Measurements from ENCODE around the gene CRIP2. TPM values are rescaled to one million over a fixed set of nuclear protein-coding genes. Genes with fewer than 3 reads are reported as not detected.
A peak's percentile ranks its signal among the peaks of the same experiment; 100 is the strongest.

The CRIP2 gene
- total and polyA plus RNA-seq, 9 of the 15 experiments (the other 6 are each of a cell fraction or from before 2014, with no cell fraction given) = 0.18 to 2.0 (median 0.69) TPM; not detected in 1

GRCh38 chr14:105473677-105474482, 741 bp upstream of the CRIP2 start (continued):
- 0 out of 2 replicates have a peak, but pooled peaks have one; percentile 16 for TF ChIP-seq MAX (CRISPR knock-in tag; IDR thresholded peaks at IDR 0.05)
- TF ChIP-seq, protein P1, sequence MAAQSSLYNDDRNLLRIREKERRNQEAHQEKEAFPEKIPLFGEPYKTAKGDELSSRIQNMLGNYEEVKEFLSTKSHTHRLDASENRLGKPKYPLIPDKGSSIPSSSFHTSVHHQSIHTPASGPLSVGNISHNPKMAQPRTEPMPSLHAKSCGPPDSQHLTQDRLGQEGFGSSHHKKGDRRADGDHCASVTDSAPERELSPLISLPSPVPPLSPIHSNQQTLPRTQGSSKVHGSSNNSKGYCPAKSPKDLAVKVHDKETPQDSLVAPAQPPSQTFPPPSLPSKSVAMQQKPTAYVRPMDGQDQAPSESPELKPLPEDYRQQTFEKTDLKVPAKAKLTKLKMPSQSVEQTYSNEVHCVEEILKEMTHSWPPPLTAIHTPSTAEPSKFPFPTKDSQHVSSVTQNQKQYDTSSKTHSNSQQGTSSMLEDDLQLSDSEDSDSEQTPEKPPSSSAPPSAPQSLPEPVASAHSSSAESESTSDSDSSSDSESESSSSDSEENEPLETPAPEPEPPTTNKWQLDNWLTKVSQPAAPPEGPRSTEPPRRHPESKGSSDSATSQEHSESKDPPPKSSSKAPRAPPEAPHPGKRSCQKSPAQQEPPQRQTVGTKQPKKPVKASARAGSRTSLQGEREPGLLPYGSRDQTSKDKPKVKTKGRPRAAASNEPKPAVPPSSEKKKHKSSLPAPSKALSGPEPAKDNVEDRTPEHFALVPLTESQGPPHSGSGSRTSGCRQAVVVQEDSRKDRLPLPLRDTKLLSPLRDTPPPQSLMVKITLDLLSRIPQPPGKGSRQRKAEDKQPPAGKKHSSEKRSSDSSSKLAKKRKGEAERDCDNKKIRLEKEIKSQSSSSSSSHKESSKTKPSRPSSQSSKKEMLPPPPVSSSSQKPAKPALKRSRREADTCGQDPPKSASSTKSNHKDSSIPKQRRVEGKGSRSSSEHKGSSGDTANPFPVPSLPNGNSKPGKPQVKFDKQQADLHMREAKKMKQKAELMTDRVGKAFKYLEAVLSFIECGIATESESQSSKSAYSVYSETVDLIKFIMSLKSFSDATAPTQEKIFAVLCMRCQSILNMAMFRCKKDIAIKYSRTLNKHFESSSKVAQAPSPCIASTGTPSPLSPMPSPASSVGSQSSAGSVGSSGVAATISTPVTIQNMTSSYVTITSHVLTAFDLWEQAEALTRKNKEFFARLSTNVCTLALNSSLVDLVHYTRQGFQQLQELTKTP (IDR thresholded peaks at IDR 0.05; ENCODE audit: low read depth in 1 of 2, partially characterized antibody in 2 of 2) = no peak
- TF ChIP-seq CCNT2 (IDR thresholded peaks at IDR 0.05; ENCODE audit: borderline replicate concordance, extremely low read depth, insufficient read length, low read depth, low read length) = peak; percentile 43
- no peak for TF ChIP-seq KDM4B (IDR thresholded peaks at IDR 0.05; ENCODE audit: borderline replicate concordance in 2 of 2, low read depth in 1 of 2)
- no peak for TF ChIP-seq SRSF1 (IDR thresholded peaks at IDR 0.05; ENCODE audit: low read depth, low read length)
- no peak for TF ChIP-seq SP1 (CRISPR knock-in tag; IDR thresholded peaks at IDR 0.05)
- 0 out of 2 replicates have a peak, but pooled peaks have one; percentile 35 for TF ChIP-seq MXI1 (IDR thresholded peaks at IDR 0.05; ENCODE audit: low read depth, low read length)
- peak; percentile 38; the same call in 1 of the 2 replicates for TF ChIP-seq EHMT2 (IDR thresholded peaks at IDR 0.05)
- TF ChIP-seq, protein P2, sequence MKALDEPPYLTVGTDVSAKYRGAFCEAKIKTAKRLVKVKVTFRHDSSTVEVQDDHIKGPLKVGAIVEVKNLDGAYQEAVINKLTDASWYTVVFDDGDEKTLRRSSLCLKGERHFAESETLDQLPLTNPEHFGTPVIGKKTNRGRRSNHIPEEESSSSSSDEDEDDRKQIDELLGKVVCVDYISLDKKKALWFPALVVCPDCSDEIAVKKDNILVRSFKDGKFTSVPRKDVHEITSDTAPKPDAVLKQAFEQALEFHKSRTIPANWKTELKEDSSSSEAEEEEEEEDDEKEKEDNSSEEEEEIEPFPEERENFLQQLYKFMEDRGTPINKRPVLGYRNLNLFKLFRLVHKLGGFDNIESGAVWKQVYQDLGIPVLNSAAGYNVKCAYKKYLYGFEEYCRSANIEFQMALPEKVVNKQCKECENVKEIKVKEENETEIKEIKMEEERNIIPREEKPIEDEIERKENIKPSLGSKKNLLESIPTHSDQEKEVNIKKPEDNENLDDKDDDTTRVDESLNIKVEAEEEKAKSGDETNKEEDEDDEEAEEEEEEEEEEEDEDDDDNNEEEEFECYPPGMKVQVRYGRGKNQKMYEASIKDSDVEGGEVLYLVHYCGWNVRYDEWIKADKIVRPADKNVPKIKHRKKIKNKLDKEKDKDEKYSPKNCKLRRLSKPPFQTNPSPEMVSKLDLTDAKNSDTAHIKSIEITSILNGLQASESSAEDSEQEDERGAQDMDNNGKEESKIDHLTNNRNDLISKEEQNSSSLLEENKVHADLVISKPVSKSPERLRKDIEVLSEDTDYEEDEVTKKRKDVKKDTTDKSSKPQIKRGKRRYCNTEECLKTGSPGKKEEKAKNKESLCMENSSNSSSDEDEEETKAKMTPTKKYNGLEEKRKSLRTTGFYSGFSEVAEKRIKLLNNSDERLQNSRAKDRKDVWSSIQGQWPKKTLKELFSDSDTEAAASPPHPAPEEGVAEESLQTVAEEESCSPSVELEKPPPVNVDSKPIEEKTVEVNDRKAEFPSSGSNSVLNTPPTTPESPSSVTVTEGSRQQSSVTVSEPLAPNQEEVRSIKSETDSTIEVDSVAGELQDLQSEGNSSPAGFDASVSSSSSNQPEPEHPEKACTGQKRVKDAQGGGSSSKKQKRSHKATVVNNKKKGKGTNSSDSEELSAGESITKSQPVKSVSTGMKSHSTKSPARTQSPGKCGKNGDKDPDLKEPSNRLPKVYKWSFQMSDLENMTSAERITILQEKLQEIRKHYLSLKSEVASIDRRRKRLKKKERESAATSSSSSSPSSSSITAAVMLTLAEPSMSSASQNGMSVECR (CRISPR knock-in tag; IDR thresholded peaks at IDR 0.05) = peak; percentile 52; the same call in 1 of the 2 replicates
- no peak for TF ChIP-seq PTBP1 (IDR thresholded peaks at IDR 0.05; ENCODE audit: low read depth, low read length)
- TF ChIP-seq, protein P3, sequence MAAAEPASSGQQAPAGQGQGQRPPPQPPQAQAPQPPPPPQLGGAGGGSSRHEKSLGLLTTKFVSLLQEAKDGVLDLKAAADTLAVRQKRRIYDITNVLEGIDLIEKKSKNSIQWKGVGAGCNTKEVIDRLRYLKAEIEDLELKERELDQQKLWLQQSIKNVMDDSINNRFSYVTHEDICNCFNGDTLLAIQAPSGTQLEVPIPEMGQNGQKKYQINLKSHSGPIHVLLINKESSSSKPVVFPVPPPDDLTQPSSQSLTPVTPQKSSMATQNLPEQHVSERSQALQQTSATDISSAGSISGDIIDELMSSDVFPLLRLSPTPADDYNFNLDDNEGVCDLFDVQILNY (CRISPR knock-in tag; IDR thresholded peaks at IDR 0.05) = no peak
- no peak for TF ChIP-seq NR1H2 (CRISPR knock-in tag; IDR thresholded peaks at IDR 0.05)
- no peak for TF ChIP-seq POLR2G (IDR thresholded peaks at IDR 0.05; ENCODE audit: low read depth, low read length)
- TF ChIP-seq MNT (conservative IDR thresholded peaks at IDR 0.05) = peak; percentile 30 to 45; a peak in 2 of 4 replicates
